GM12873 (cell line): Measurements from ENCODE around the gene SLC1A7.

ENCODE experiments used
- CTCF ChIP-seq: IDR thresholded peaks from 2 replicates; pipeline ENCODE4 v1.5.1; 2012; ENCODE audit warnings: low read depth, mild to moderate bottlenecking, moderate library complexity, low read length, control low read depth; ENCODE audit not compliant: insufficient read depth; ENCODE audit errors: missing control alignments

Gene SLC1A7

GRCh38 chr1:53066891-53067738 is 75.3 kb downstream of the SLC1A7 start:
- TF ChIP-seq CTCF = no peak

GRCh38 chr1:53066488-53066887 is 76.0 kb downstream of the SLC1A7 start:
- TF ChIP-seq CTCF = no peak

GRCh38 chr1:53065391-53065790 is 77.0 kb downstream of the SLC1A7 start:
- TF ChIP-seq CTCF = no peak

- TF ChIP-seq CTCF = no peak
Observed at GRCh38 chr1:53063744-53064515, 78.5 kb downstream of the SLC1A7 start.

- no peak for TF ChIP-seq CTCF
Observed at GRCh38 chr1:53062708-53063591, 79.5 kb downstream of the SLC1A7 start.

- TF ChIP-seq CTCF = no peak
Observed at GRCh38 chr1:53061859-53062707, 80.4 kb downstream of the SLC1A7 start, which contains the start of gene PODN. PODN (plus strand) TSS chr1:53062213; CDS start chr1:53069856, 7,643 bp downstream.
